H9 (cell line): ENCODE measurements around the gene PRG2. TPM values are rescaled to one million over a fixed set of nuclear protein-coding genes. Genes with fewer than 3 reads are reported as not detected.
"Not testable (repeated sequence)": the region's sequence is repeated elsewhere in the genome, so short reads cannot be mapped to it uniquely, and the experiment has no call there.

Experiments
- DNase-seq: peaks from one replicate; pipeline ENCODE4 v3.0.0-alpha.2; 2017
- H2AFZ ChIP-seq: one replicate; pipeline ENCODE4 v1.6.1; 2013; ENCODE audit warnings: mild to moderate bottlenecking, low read length, control low read depth, moderate library complexity
- H2AK5ac ChIP-seq: 2 replicates; pipeline ENCODE4 v1.6.1; 2013; ENCODE audit warnings: low read length, control low read depth, mixed read lengths; ENCODE audit not compliant: insufficient read length
- H2BK120ac ChIP-seq: one replicate; pipeline ENCODE4 v1.6.1; 2013; ENCODE audit warnings: low read depth, mild to moderate bottlenecking, low read length, control low read depth, inconsistent platforms; ENCODE audit not compliant: poor library complexity, severe bottlenecking
- H2BK12ac ChIP-seq: 2 replicates; pipeline ENCODE4 v1.6.1; 2013; ENCODE audit warnings: low read length, control low read depth, mixed read lengths, low read depth; ENCODE audit not compliant: insufficient read length
- H2BK15ac ChIP-seq: 2 replicates; pipeline ENCODE4 v1.6.1; 2013; ENCODE audit warnings: low read depth, low read length, control low read depth
- H2BK20ac ChIP-seq: one replicate; pipeline ENCODE4 v1.6.1; 2013; ENCODE audit warnings: low read depth, mild to moderate bottlenecking, low read length, control low read depth, inconsistent platforms; ENCODE audit not compliant: poor library complexity, severe bottlenecking
- H2BK5ac ChIP-seq: 2 replicates; pipeline ENCODE4 v1.6.1; 2013; ENCODE audit warnings: low read length, control low read depth, mixed read lengths; ENCODE audit not compliant: insufficient read length
- H3K14ac ChIP-seq: 2 replicates; pipeline ENCODE4 v1.6.1; 2013; ENCODE audit warnings: low read length, control low read depth; ENCODE audit not compliant: insufficient read depth
- H3K18ac ChIP-seq: 2 replicates; pipeline ENCODE4 v1.6.1; 2013; ENCODE audit warnings: low read depth, mild to moderate bottlenecking, mixed read lengths, low read length, control low read depth; ENCODE audit not compliant: insufficient read length
- H3K23ac ChIP-seq: 2 replicates; pipeline ENCODE4 v1.6.1; 2013; ENCODE audit warnings: low read length, control low read depth, mixed read lengths, low read depth; ENCODE audit not compliant: insufficient read length
- H3K23me2 ChIP-seq: 2 replicates; pipeline ENCODE4 v1.6.1; 2013; ENCODE audit warnings: low read depth, mild to moderate bottlenecking, mixed read lengths, low read length, control low read depth; ENCODE audit not compliant: insufficient read length, poor library complexity, severe bottlenecking
- H3K27ac ChIP-seq: 2 replicates; pipeline ENCODE4 v1.5.1; 2013; ENCODE audit warnings: low read length, control low read depth, mixed read lengths, low read depth; ENCODE audit not compliant: insufficient read length
- H3K27me3 ChIP-seq: 2 replicates; pipeline ENCODE4 v1.6.1; 2013; ENCODE audit warnings: low read length, control low read depth, inconsistent platforms; ENCODE audit not compliant: insufficient read depth
- H3K4ac ChIP-seq: 2 replicates; pipeline ENCODE4 v1.6.1; 2013; ENCODE audit warnings: low read depth, mild to moderate bottlenecking, control low read depth, inconsistent platforms, low read length, moderate library complexity
- H3K4me1 ChIP-seq: 2 replicates; pipeline ENCODE4 v1.6.1; 2013; ENCODE audit warnings: low read length, control low read depth, inconsistent platforms; ENCODE audit not compliant: insufficient read depth
- H3K4me2 ChIP-seq: 2 replicates; pipeline ENCODE4 v1.6.1; 2013; ENCODE audit warnings: low read length, control low read depth, mixed read lengths; ENCODE audit not compliant: insufficient read length, insufficient read depth
- H3K56ac ChIP-seq: 2 replicates; pipeline ENCODE4 v1.6.1; 2013; ENCODE audit warnings: low read depth, mild to moderate bottlenecking, mixed read lengths, low read length, control low read depth; ENCODE audit not compliant: insufficient read length
- H3K79me1 ChIP-seq: 2 replicates; pipeline ENCODE4 v1.6.1; 2013; ENCODE audit warnings: low read depth, mild to moderate bottlenecking, moderate library complexity, low read length, control low read depth, inconsistent platforms; ENCODE audit not compliant: insufficient read depth, poor library complexity, severe bottlenecking
- H3K79me2 ChIP-seq: 2 replicates; pipeline ENCODE4 v1.6.1; 2013; ENCODE audit warnings: low read length, control low read depth, inconsistent platforms; ENCODE audit not compliant: insufficient read depth
- H3K9ac ChIP-seq: 2 replicates; pipeline ENCODE4 v1.6.1; 2013; ENCODE audit warnings: low read length, control low read depth, mixed read lengths; ENCODE audit not compliant: insufficient read length; ENCODE audit errors: extremely low read depth
- H3K9me3 ChIP-seq: one replicate; pipeline ENCODE4 v1.6.1; 2013; ENCODE audit warnings: low read depth, low read length, inconsistent platforms; ENCODE audit not compliant: control insufficient read depth
- H3T11ph ChIP-seq: one replicate; pipeline ENCODE4 v1.6.1; 2013; ENCODE audit warnings: mild to moderate bottlenecking, low read length, control low read depth, inconsistent platforms
- H4K20me1 ChIP-seq: one replicate; pipeline ENCODE4 v1.6.1; 2013; ENCODE audit not compliant: control insufficient read depth, insufficient read length, insufficient read depth
- H4K5ac ChIP-seq: 2 replicates; pipeline ENCODE4 v1.6.1; 2013; ENCODE audit warnings: low read depth, mild to moderate bottlenecking, mixed read lengths, low read length, control low read depth; ENCODE audit not compliant: insufficient read length
- H4K8ac ChIP-seq: replicated peaks from 2 replicates; pipeline ENCODE4 v1.6.1; 2013; ENCODE audit warnings: low read length, control low read depth, mixed read lengths, low read depth; ENCODE audit not compliant: insufficient read length
- H4K91ac ChIP-seq: 2 replicates; pipeline ENCODE4 v1.6.1; 2013; ENCODE audit warnings: low read depth, mild to moderate bottlenecking, moderate library complexity, mixed read lengths, low read length, control low read depth; ENCODE audit not compliant: insufficient read length
- H3K27ac Mint-ChIP-seq, 3 experiments: 2 replicates in 2 of 3; 3 replicates in 1 of 3; pipeline ENCODE4 v1.8.0; 2020 to 2021; ENCODE audit warnings: mixed read lengths in 3 of 3, mild to moderate bottlenecking in 1 of 3, moderate library complexity in 1 of 3
- H3K27me3 Mint-ChIP-seq: 2 replicates; pipeline ENCODE4 v1.8.0; 2021; ENCODE audit warnings: low read depth, mild to moderate bottlenecking, moderate library complexity, mixed read lengths
- H3K36me3 Mint-ChIP-seq, 3 experiments: 2 replicates in 2 of 3; 3 replicates in 1 of 3; pipeline ENCODE4 v1.8.0; 2020 to 2021; ENCODE audit warnings: low read depth in 3 of 3, mixed read lengths in 3 of 3; ENCODE audit not compliant: insufficient read depth in 1 of 3
- H3K4me1 Mint-ChIP-seq, 2 experiments: 2 replicates each; pipeline ENCODE4 v1.8.0; 2020; ENCODE audit warnings: mixed read lengths in 2 of 2
- H3K4me3 Mint-ChIP-seq, 2 experiments: 2 replicates in 1 of 2; 3 replicates in 1 of 2; pipeline ENCODE4 v1.8.0; 2020 to 2021; ENCODE audit warnings: mild to moderate bottlenecking in 2 of 2, mixed read lengths in 2 of 2, moderate library complexity in 1 of 2
- H3K9me3 Mint-ChIP-seq, 2 experiments: 2 replicates in 1 of 2; 3 replicates in 1 of 2; pipeline ENCODE4 v1.8.0; 2020; ENCODE audit warnings: mild to moderate bottlenecking in 2 of 2, mixed read lengths in 2 of 2, moderate library complexity in 1 of 2
- WGBS: extraction: QIAGEN DNeasy Blood & Tissue Kit; methylation state at CpG from one replicate; pipeline ENCODE4 v1.1.7; 2013; ENCODE audit warnings: missing lambda C conversion rate, low lambda C conversion rate, mixed read lengths; ENCODE audit not compliant: insufficient read length; ENCODE audit errors: extremely low coverage; 5-methylcytosine and 5-hydroxymethylcytosine counted together
- total RNA-seq: library from RNA; stranded (reverse); gene quantifications from 2 replicates; pipeline ENCODE4 v1.2.1, GENCODE V29; 2021
- TF ChIP-seq, protein P1 (sequence below): fragments of 200-600 bp; sonication (generic); conservative IDR thresholded peaks from 3 replicates; pipeline ENCODE4 v1.8.0; 2021; ENCODE audit warnings: antibody characterized with exemption, mild to moderate bottlenecking

Gene PRG2
- total RNA-seq, 1 experiment from 2014 or later = not detected

DNA sequence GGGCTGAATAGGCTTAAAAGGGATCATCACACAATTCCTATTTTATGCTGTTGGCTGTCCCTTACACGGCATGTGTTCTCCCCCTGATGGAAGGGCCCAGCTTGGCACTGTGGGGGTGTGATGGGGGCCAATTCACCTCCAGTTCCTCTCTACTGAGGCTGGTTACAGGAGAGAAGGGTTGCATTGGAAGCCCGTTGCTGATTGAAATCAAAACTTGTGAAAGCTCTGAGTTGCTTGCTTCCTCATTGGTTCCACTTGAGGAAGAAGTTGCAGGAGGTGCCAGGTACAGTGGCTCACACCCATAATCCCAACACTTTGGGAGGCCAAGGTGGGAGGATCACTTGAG is 13.3 kb upstream of the PRG2 start:
- no peak overlapping the region for H2BK5ac ChIP-seq
- H3T11ph ChIP-seq = no peak overlapping the region
- WGBS = no CpG with 5 or more reads among the region's 2 CpGs
- TF ChIP-seq, protein P1, sequence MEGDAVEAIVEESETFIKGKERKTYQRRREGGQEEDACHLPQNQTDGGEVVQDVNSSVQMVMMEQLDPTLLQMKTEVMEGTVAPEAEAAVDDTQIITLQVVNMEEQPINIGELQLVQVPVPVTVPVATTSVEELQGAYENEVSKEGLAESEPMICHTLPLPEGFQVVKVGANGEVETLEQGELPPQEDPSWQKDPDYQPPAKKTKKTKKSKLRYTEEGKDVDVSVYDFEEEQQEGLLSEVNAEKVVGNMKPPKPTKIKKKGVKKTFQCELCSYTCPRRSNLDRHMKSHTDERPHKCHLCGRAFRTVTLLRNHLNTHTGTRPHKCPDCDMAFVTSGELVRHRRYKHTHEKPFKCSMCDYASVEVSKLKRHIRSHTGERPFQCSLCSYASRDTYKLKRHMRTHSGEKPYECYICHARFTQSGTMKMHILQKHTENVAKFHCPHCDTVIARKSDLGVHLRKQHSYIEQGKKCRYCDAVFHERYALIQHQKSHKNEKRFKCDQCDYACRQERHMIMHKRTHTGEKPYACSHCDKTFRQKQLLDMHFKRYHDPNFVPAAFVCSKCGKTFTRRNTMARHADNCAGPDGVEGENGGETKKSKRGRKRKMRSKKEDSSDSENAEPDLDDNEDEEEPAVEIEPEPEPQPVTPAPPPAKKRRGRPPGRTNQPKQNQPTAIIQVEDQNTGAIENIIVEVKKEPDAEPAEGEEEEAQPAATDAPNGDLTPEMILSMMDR = no peak
- no peak overlapping the region for H3K4ac ChIP-seq
- H3K27me3 ChIP-seq = no peaks in the 10 kb centered on the region
- no peaks in the 10 kb centered on the region for H3K79me2 ChIP-seq
- no peak overlapping the region for H3K4me2 ChIP-seq
- H2BK20ac ChIP-seq = no peak overlapping the region
- no peak overlapping the region for H2BK120ac ChIP-seq
- H3K79me1 ChIP-seq = no peaks in the 10 kb centered on the region
- H4K91ac ChIP-seq = no peak overlapping the region
- H3K4me3 Mint-ChIP-seq = no peak overlapping the region
- no peaks in the 10 kb centered on the region for H4K20me1 ChIP-seq
- no peak overlapping the region for H3K27ac Mint-ChIP-seq
- H3K4me1 ChIP-seq = no peaks in the 10 kb centered on the region
- no peak overlapping the region for H2BK12ac ChIP-seq
- peaks cover 3 to 14% (median 9%) of the 10 kb centered on the region in 3 experiments; a peak in 5 of 7 replicates for H3K36me3 Mint-ChIP-seq
- 0 out of 4 replicates have a peak, but pooled peaks cover 0 to 3% of the 10 kb centered on the region in 2 experiments for H3K4me1 Mint-ChIP-seq
- H3K27ac ChIP-seq = no peak overlapping the region
- H4K8ac ChIP-seq = no peak overlapping the region
- no peak overlapping the region for H4K5ac ChIP-seq
- H2AK5ac ChIP-seq = no peak overlapping the region
- H3K23me2 ChIP-seq = no peaks in the 10 kb centered on the region
- peaks cover 3% of the 10 kb centered on the region; the same call in 1 of the 2 replicates for H3K27me3 Mint-ChIP-seq
- no peak overlapping the region for H3K23ac ChIP-seq
- H3K56ac ChIP-seq = no peak overlapping the region
- no peak overlapping the region for H3K18ac ChIP-seq
- H3K9me3 ChIP-seq = no peaks in the 10 kb centered on the region
- no peaks in the 10 kb centered on the region; a peak in 1 of 5 replicates for H3K9me3 Mint-ChIP-seq
- H2AFZ ChIP-seq = no peak overlapping the region
- no peak overlapping the region for H2BK15ac ChIP-seq
- H3K9ac ChIP-seq = no peak overlapping the region
- no peak overlapping the region for H3K14ac ChIP-seq
- DNase-seq = no peak

DNA sequence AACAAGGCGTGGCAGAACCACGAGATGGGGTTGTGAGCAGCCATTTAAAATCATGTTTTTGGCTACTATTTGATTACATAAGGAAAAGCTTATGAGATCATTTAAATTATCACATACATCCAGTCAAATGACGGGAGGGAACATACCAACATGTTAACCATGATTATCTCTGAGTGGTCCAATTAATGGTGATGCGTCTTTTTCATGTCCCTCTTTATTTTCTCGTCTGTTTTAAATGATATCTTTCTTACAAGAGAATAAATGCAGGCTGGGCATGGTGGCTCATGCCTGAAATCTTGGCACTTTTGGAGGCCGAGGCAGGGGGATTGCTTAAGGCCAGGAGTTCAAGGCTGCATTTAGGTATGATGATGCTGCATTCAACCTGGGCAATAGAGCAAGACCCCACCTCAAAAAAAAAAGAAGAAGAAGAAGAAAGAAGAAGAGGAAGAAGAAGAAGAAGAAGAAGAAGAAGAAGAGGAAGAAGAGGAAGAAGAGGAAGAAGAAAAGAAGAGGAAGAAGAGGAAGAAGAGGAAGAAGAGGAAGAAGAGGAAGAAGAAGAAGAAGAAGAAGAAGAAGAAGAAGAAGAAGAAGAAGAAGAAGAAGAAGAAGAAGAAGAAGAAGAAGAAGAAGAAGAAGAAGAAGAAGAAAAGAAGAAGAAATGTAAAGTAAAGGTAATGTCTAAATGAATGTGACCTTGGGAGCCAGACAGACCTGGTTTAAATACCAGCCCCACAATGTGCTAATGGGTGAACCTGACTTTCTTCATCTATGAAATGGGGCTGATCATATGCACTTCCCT is 12.8 kb upstream of the PRG2 start:
- H3K4ac ChIP-seq, H3K4me2 ChIP-seq, H3K23me2 ChIP-seq, H3K4me3 Mint-ChIP-seq, DNase-seq, H3T11ph ChIP-seq, H4K8ac ChIP-seq, H4K5ac ChIP-seq, H3K4me1 Mint-ChIP-seq, H3K14ac ChIP-seq, H3K23ac ChIP-seq, H4K20me1 ChIP-seq, H3K9me3 ChIP-seq, H2BK12ac ChIP-seq, H3K27me3 Mint-ChIP-seq, H3K56ac ChIP-seq, H3K27ac Mint-ChIP-seq, H3K9me3 Mint-ChIP-seq, H3K9ac ChIP-seq, H3K79me2 ChIP-seq, H2AK5ac ChIP-seq, H3K18ac ChIP-seq, H3K27ac ChIP-seq, H2AFZ ChIP-seq, H2BK15ac ChIP-seq, H3K79me1 ChIP-seq, H2BK20ac ChIP-seq, H2BK120ac ChIP-seq, H3K4me1 ChIP-seq, H4K91ac ChIP-seq, H3K27me3 ChIP-seq, H2BK5ac ChIP-seq: not testable (repeated sequence)
- H3K36me3 Mint-ChIP-seq = peaks cover 3 to 14% (median 9%) of the 10 kb centered on the region in 3 experiments; a peak in 5 of 7 replicates
- WGBS = no CpG with 5 or more reads among the region's 6 CpGs
